Activated T-cell treated with anti-CD3 and anti-CD28 coated beads, Interleukin-2, amount 50 U/mL, for 24 hours (primary cell): ENCODE measurements around the gene MED13L.
"Not testable (repeated sequence)": the region's sequence is repeated elsewhere in the genome, so short reads cannot be mapped to it uniquely, and the experiment has no call there.

Source experiments
- DNase-seq: peaks from one replicate; pipeline ENCODE4 v3.0.0-alpha.2; 2020
- H3K27ac Mint-ChIP-seq: 2 replicates; pipeline ENCODE4 v1.8.0; 2020; ENCODE audit warnings: mild to moderate bottlenecking, mixed read lengths
- H3K27me3 Mint-ChIP-seq: 2 replicates; pipeline ENCODE4 v1.8.0; 2020; ENCODE audit warnings: mixed read lengths
- H3K36me3 Mint-ChIP-seq: 2 replicates; pipeline ENCODE4 v1.8.0; 2020; ENCODE audit warnings: low read depth, mixed read lengths
- H3K4me1 Mint-ChIP-seq: 2 replicates; pipeline ENCODE4 v1.8.0; 2020; ENCODE audit warnings: low read depth, mixed read lengths
- H3K4me3 Mint-ChIP-seq: 2 replicates; pipeline ENCODE4 v1.8.0; 2020; ENCODE audit warnings: mild to moderate bottlenecking, moderate library complexity, mixed read lengths
- H3K9me3 Mint-ChIP-seq: 2 replicates; pipeline ENCODE4 v1.8.0; 2020; ENCODE audit warnings: mixed read lengths

MED13L gene

GRCh38 chr12:116039081-116039480 lies 238.4 kb downstream of the MED13L start:
- peaks cover 6% of the 10 kb centered on the region for H3K36me3 Mint-ChIP-seq
- H3K27me3 Mint-ChIP-seq = no peaks in the 10 kb centered on the region
- H3K27ac Mint-ChIP-seq = no peak overlapping the region
- DNase-seq = no peak
- H3K9me3 Mint-ChIP-seq = no peaks in the 10 kb centered on the region
- peaks cover 29% of the 10 kb centered on the region for H3K4me1 Mint-ChIP-seq
- no peak overlapping the region for H3K4me3 Mint-ChIP-seq

- Mint-ChIP-seq H3K27me3 (no peaks in the 10 kb centered on the region), H3K4me3 (no peak overlapping the region), H3K4me1 (peaks cover 24% of the 10 kb centered on the region), H3K9me3 (no peaks in the 10 kb centered on the region), H3K36me3 (peaks cover 6% of the 10 kb centered on the region), H3K27ac (no peak overlapping the region)
- DNase-seq = no peak
These were observed 239.3 kb downstream of the MED13L start for GRCh38 chr12:116037941-116038837.

- H3K4me3 Mint-ChIP-seq = no peak overlapping the region
- H3K9me3 Mint-ChIP-seq = peaks cover 5% of the 10 kb centered on the region
- DNase-seq = no peak
- H3K27me3 Mint-ChIP-seq = no peaks in the 10 kb centered on the region
- H3K4me1 Mint-ChIP-seq = peaks cover 15% of the 10 kb centered on the region
- H3K36me3 Mint-ChIP-seq = peaks cover 5% of the 10 kb centered on the region
- no peak overlapping the region for H3K27ac Mint-ChIP-seq
These were observed 243.7 kb downstream of the MED13L start for GRCh38 chr12:116033765-116034164.

- H3K9me3 Mint-ChIP-seq, H3K36me3 Mint-ChIP-seq, H3K4me3 Mint-ChIP-seq: not testable (repeated sequence)
These were observed 245.9 kb downstream of the MED13L start for GRCh38 chr12:116031624-116032023.

GRCh38 chr12:116028619-116029018 lies 248.9 kb downstream of the MED13L start:
- no peak for DNase-seq
- H3K36me3 Mint-ChIP-seq = peaks cover 8% of the 10 kb centered on the region
- no peaks in the 10 kb centered on the region for H3K27me3 Mint-ChIP-seq
- no peak overlapping the region for H3K4me3 Mint-ChIP-seq
- H3K4me1 Mint-ChIP-seq = peaks cover 44% of the 10 kb centered on the region
- no peak overlapping the region for H3K27ac Mint-ChIP-seq
- peaks cover 5% of the 10 kb centered on the region for H3K9me3 Mint-ChIP-seq

More at GRCh38 chr12:116031624-116032023, 245.9 kb downstream of the MED13L start:
- not testable (repeated sequence) for DNase-seq, H3K27me3 Mint-ChIP-seq, H3K27ac Mint-ChIP-seq
- peaks cover 32% of the 10 kb centered on the region for H3K4me1 Mint-ChIP-seq

- peak overlapping the region; percentile 72 for H3K27ac Mint-ChIP-seq
- DNase-seq = no peak
- H3K4me1 Mint-ChIP-seq = peaks cover 44% of the 10 kb centered on the region
- H3K9me3 Mint-ChIP-seq = peaks cover 2% of the 10 kb centered on the region
- H3K27me3 Mint-ChIP-seq = no peaks in the 10 kb centered on the region
- H3K4me3 Mint-ChIP-seq = no peak overlapping the region
- peaks cover 8% of the 10 kb centered on the region for H3K36me3 Mint-ChIP-seq
These were observed 250.0 kb downstream of the MED13L start for GRCh38 chr12:116027551-116027821.

GRCh38 chr12:116026768-116027550 lies 250.5 kb downstream of the MED13L start:
- Mint-ChIP-seq H3K27me3 (no peaks in the 10 kb centered on the region), H3K36me3 (peaks cover 11% of the 10 kb centered on the region), H3K9me3 (no peaks in the 10 kb centered on the region), H3K27ac (peak overlapping the region; percentile 72), H3K4me1 (peaks cover 40% of the 10 kb centered on the region), H3K4me3 (no peak overlapping the region)
- DNase-seq = no peak

GRCh38 chr12:116026346-116026745 lies 251.1 kb downstream of the MED13L start:
- no peaks in the 10 kb centered on the region for H3K27me3 Mint-ChIP-seq
- peaks cover 11% of the 10 kb centered on the region for H3K36me3 Mint-ChIP-seq
- H3K4me3 Mint-ChIP-seq = no peak overlapping the region
- H3K27ac Mint-ChIP-seq = peak overlapping the region; percentile 72
- DNase-seq = no peak
- no peaks in the 10 kb centered on the region for H3K9me3 Mint-ChIP-seq
- H3K4me1 Mint-ChIP-seq = peaks cover 40% of the 10 kb centered on the region

GRCh38 chr12:116024769-116025168 lies 252.7 kb downstream of the MED13L start:
- no peak overlapping the region for H3K27ac Mint-ChIP-seq
- H3K36me3 Mint-ChIP-seq = peaks cover 17% of the 10 kb centered on the region
- H3K27me3 Mint-ChIP-seq = no peaks in the 10 kb centered on the region
- H3K9me3 Mint-ChIP-seq = no peaks in the 10 kb centered on the region
- H3K4me3 Mint-ChIP-seq = no peak overlapping the region
- no peak for DNase-seq
- H3K4me1 Mint-ChIP-seq = peaks cover 39% of the 10 kb centered on the region

- no peak for DNase-seq
- no peak overlapping the region for H3K27ac Mint-ChIP-seq
- no peaks in the 10 kb centered on the region for H3K27me3 Mint-ChIP-seq
- H3K4me3 Mint-ChIP-seq = no peak overlapping the region
- H3K36me3 Mint-ChIP-seq = peaks cover 53% of the 10 kb centered on the region
- H3K9me3 Mint-ChIP-seq = no peaks in the 10 kb centered on the region
- peaks cover 8% of the 10 kb centered on the region for H3K4me1 Mint-ChIP-seq
These were observed 258.1 kb downstream of the MED13L start for GRCh38 chr12:116019415-116019814.

GRCh38 chr12:116018282-116018681 lies 259.2 kb downstream of the MED13L start:
- H3K4me1 Mint-ChIP-seq = peaks cover 6% of the 10 kb centered on the region
- DNase-seq = no peak
- peaks cover 64% of the 10 kb centered on the region for H3K36me3 Mint-ChIP-seq
- H3K4me3 Mint-ChIP-seq = no peak overlapping the region
- H3K9me3 Mint-ChIP-seq = no peaks in the 10 kb centered on the region
- H3K27me3 Mint-ChIP-seq = no peaks in the 10 kb centered on the region
- no peak overlapping the region for H3K27ac Mint-ChIP-seq

GRCh38 chr12:116015525-116015924 lies 262.0 kb downstream of the MED13L start:
- DNase-seq = no peak
- Mint-ChIP-seq H3K4me3 (no peak overlapping the region), H3K4me1 (peaks cover 3% of the 10 kb centered on the region), H3K36me3 (peaks cover 80% of the 10 kb centered on the region), H3K27ac (peak overlapping the region; percentile 65), H3K27me3 (no peaks in the 10 kb centered on the region), H3K9me3 (no peaks in the 10 kb centered on the region)

- peaks cover 3% of the 10 kb centered on the region for H3K4me1 Mint-ChIP-seq
- no peak for DNase-seq
- no peaks in the 10 kb centered on the region for H3K9me3 Mint-ChIP-seq
- H3K27ac Mint-ChIP-seq = peak overlapping the region; percentile 11
- H3K4me3 Mint-ChIP-seq = no peak overlapping the region
- H3K27me3 Mint-ChIP-seq = no peaks in the 10 kb centered on the region
- H3K36me3 Mint-ChIP-seq = peaks cover 85% of the 10 kb centered on the region
These were observed 264.7 kb downstream of the MED13L start for GRCh38 chr12:116012757-116013156.

GRCh38 chr12:116011217-116011616 lies 266.3 kb downstream of the MED13L start:
- Mint-ChIP-seq H3K4me1 (peaks cover 3% of the 10 kb centered on the region), H3K27ac (no peak overlapping the region), H3K4me3 (no peak overlapping the region), H3K27me3 (no peaks in the 10 kb centered on the region), H3K9me3 (no peaks in the 10 kb centered on the region), H3K36me3 (peaks cover 87% of the 10 kb centered on the region)
- no peak for DNase-seq

GRCh38 chr12:116010467-116010866 lies 267.0 kb downstream of the MED13L start:
- no peak overlapping the region for H3K4me3 Mint-ChIP-seq
- peaks cover 2% of the 10 kb centered on the region for H3K4me1 Mint-ChIP-seq
- H3K27ac Mint-ChIP-seq = no peak overlapping the region
- H3K27me3 Mint-ChIP-seq = no peaks in the 10 kb centered on the region
- H3K9me3 Mint-ChIP-seq = no peaks in the 10 kb centered on the region
- DNase-seq = no peak
- peaks cover 92% of the 10 kb centered on the region for H3K36me3 Mint-ChIP-seq
